GM23338 (cell line): Measurements from ENCODE around the gene CETN1.

Source experiments
- CREB1 ChIP-seq: fragments of 250-450 bp; sonication (Bioruptor Pico); IDR thresholded peaks from 2 replicates; pipeline ENCODE4 v1.5.0; 2020; ENCODE audit warnings: low read depth, mild to moderate bottlenecking, moderate library complexity
- POLR2AphosphoS5 ChIP-seq: IDR thresholded peaks from 2 replicates; pipeline ENCODE4 v1.6.1; 2016; ENCODE audit warnings: antibody characterized with exemption, low read depth
- REST ChIP-seq: IDR thresholded peaks from one replicate; pipeline ENCODE4 v1.6.1; 2018; ENCODE audit warnings: antibody characterized with exemption; ENCODE audit not compliant: unreplicated experiment
- TF ChIP-seq, protein P1 (sequence below), 2 experiments: fragments of 200-600 bp in 1 of 2; sonication (generic) in 1 of 2; conservative IDR thresholded peaks; 2 replicates each; pipeline versions ENCODE4 v1.5.1 to v1.6.1; 2016 to 2017; ENCODE audit warnings: antibody characterized with exemption in 2 of 2, low read depth in 2 of 2, mild to moderate bottlenecking in 2 of 2, moderate library complexity in 1 of 2

- TF ChIP-seq, protein P1, sequence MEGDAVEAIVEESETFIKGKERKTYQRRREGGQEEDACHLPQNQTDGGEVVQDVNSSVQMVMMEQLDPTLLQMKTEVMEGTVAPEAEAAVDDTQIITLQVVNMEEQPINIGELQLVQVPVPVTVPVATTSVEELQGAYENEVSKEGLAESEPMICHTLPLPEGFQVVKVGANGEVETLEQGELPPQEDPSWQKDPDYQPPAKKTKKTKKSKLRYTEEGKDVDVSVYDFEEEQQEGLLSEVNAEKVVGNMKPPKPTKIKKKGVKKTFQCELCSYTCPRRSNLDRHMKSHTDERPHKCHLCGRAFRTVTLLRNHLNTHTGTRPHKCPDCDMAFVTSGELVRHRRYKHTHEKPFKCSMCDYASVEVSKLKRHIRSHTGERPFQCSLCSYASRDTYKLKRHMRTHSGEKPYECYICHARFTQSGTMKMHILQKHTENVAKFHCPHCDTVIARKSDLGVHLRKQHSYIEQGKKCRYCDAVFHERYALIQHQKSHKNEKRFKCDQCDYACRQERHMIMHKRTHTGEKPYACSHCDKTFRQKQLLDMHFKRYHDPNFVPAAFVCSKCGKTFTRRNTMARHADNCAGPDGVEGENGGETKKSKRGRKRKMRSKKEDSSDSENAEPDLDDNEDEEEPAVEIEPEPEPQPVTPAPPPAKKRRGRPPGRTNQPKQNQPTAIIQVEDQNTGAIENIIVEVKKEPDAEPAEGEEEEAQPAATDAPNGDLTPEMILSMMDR (conservative IDR thresholded peaks at IDR 0.05; ENCODE audit: low read depth in 2 of 2), result no peak
- TF ChIP-seq REST (no peak), CREB1 (CRISPR knock-in tag) (no peak), POLR2AphosphoS5 (no peak)
Observed at GRCh38 chr18:617970-618504, 37.9 kb downstream of the CETN1 start.
